GM21423 (cell line): Measurements from ENCODE around the gene XPNPEP2.

Experiments
- ATAC-seq: cut with Tn5 transposase; IDR thresholded peaks from one replicate; pipeline ENCODE4 v1.9.1; 2021; ENCODE audit warnings: mild to moderate bottlenecking, moderate library complexity; ENCODE audit not compliant: unreplicated experiment

Gene XPNPEP2

GRCh38 chrX:129793604-129794191 is 54.9 kb downstream of the XPNPEP2 start:
- ATAC-seq = no peak

DNA sequence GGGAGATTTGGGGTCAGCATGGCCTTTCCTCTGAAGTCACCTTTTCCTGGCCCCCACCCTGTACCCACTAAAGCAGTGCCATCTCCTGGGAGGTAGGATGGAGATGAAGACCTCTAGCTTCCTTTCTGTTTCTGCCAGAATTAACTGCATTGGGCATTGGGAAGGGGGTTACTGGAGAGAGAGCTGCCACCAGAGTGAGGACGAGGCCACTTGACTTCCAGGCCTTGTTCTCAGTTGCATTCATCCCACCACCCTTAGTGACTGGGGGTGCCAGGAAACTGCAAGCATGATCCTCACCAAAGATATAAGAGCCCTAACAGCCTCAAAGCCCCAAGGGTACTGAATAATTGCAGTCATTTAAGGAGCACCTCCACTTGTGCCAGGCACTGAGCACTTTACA is 56.8 kb downstream of the XPNPEP2 start:
- ATAC-seq = no peak

GRCh38 chrX:129797251-129797906 is 58.6 kb downstream of the XPNPEP2 start:
- no peak for ATAC-seq

GRCh38 chrX:129798456-129798855 is 59.7 kb downstream of the XPNPEP2 start:
- ATAC-seq = no peak

- ATAC-seq = no peak
Observed at GRCh38 chrX:129798888-129799287, 60.1 kb downstream of the XPNPEP2 start.

DNA sequence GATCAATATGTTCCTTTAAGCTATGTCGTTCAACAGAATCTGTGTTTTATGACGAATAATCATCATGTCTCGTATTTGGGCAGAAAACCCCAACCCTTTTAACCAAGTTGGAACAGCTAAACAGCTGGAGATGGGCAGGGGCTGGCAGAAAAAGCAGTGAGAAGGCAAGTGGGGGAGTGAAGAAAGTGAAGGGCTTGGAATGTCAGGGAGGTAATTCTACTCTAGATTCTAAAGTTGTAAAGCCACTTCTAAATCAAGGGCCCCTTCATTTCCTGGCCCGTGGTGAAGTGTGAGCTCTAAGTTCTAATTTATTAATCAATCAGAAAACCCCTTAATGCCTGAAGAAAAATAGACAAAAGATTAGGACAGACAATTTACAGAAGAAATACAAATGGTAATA is 61.4 kb downstream of the XPNPEP2 start:
- no peak for ATAC-seq

DNA sequence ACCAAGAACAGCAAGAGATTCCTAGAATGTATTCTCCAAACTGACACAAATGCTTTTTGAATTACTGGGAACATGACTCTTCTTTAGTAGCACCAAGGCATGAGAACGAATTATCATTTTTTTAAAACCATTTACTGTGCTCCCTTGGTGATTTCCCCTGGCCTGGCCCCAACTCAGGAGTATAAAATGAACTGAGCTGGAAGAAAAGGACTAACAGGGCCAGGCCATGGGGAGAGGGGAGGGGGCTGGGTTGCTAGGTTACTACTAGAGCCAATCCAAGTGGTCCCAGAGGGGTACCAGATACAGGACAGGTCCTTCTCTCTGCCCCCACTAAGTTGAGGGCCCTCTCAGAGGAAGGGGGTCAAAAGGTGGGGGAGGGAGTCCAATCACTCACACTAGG is 64.1 kb downstream of the XPNPEP2 start:
- ATAC-seq = no peak

DNA sequence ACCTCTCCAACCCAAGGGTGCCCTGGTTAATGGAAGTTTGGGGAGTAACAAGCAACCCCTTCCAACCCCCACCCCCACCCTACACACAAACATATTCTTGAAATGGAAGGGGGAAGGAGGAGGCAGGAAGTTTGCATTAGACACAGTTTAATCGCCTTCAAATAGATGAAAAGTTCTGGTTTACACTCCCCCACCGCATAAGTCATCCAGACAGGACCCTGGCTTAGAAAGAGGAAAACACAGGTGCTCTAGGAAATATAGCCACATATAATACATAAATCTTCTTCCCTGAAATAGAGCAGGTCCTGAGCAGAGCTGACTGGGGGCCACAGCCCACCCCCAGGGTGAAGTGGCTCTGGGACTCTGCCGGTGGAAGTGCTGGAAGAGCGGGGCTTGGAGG is 66.0 kb downstream of the XPNPEP2 start:
- no peak for ATAC-seq

DNA sequence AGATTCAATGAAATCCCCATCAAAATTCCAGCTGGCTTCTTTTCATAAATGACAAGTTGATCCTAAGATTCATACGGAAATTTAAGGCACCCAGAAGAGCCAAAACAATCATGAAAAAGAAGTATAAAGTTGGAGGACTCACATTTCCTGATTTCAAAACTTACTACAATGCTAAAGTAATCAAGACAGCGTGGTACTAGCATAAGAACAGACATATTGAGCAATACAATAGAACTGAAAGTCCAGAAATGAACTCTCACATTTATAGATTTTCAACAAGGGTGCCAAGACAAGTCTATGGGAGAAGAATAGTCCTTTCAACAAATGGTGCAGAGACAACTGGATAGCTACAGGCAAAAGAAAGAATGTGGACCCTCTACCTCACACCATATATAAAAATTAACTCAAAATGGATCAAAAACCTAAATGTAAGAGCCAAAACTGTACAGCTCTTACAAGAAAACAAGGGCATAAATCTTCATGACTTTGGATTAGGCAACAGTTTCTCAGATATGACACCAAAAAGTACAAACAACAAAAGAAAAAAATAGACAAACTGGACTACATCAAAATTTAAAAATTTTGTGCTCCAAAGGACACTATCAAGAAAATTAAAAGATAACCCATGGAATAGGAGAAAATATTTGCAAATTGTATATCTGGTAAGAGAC is 69.5 kb downstream of the XPNPEP2 start:
- no peak for ATAC-seq

GRCh38 chrX:129808829-129809796 is 70.3 kb downstream of the XPNPEP2 start:
- ATAC-seq = no peak

DNA sequence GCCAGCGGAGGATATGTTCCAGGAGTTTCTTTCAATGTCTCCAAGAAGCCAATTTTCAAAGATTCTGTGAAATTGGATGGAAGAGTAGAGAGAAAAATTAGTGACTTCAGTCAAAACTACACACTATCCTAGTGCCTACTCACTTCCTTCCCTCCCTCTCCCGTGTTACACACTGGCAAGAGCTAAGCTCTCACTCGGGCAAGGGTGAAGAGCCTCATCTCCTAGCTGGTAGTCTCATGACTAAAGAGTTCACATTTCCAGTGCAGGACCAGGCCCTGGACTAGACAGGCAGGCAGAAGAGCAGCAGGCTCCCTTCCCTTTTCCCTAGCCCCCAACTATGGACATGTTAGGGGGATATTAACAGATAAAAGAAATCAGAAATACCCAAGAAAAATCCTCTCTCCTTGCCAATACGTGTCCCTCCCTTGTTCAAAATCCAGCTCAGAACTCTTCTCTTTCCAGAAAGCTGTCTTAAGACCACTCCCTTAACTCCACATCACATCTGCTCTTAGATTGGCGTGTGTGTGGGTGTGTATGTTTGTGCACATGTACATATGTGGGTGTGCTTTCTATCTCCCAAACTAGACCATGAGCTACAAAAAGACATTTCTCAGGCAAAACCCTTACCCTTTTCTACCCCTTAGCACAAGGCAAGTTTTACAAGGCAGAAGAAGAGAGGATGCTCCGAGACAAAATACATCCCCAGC is 75.0 kb downstream of the XPNPEP2 start:
- ATAC-seq = no peak

DNA sequence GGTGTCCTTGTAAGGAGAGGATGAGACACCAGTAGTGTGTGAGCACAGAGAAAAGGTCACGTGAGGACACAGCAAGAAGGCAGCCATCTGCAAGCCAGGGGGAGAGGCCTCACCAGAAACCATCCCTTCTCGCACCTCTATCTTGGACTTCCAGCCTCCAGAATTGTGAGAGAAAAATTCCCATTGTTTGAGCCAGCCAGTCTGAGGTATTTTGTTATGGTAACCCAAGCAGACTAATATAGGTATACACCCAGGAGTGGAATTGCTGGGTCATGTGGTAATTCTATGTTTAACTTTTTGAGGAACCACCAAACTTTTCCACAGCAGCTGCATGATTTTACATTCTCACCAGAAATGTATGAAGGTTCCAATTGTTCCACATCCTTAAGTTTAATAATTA is 79.3 kb downstream of the XPNPEP2 start:
- no peak for ATAC-seq
